SK-N-SH (cell line): Measurements from ENCODE around the gene EFCAB13. TPM values are rescaled to one million over a fixed set of nuclear protein-coding genes. Genes with fewer than 3 reads are reported as not detected.

Source experiments
- CTCF ChIA-PET: fragments of 300-600, 350-600 bp; formaldehyde crosslinking; extraction: SDS; loops from one replicate; lab custom pipeline; 2021; lab: Yijun Ruan, JAX
- POLR2A ChIA-PET: fragments of 350-600 bp; sonication (Branson Sonifier 250); formaldehyde crosslinking; extraction: SDS; loops from one replicate; lab custom pipeline; 2020; ENCODE audit warnings: antibody characterized with exemption, inconsistent platforms; lab: Yijun Ruan, JAX
- DNase-seq: peaks from one replicate; pipeline ENCODE4 v3.0.0; 2012
- H2AFZ ChIP-seq: fragments of 200-600 bp; sonication (generic); 2 replicates; pipeline ENCODE4 v1.8.1; 2016; ENCODE audit warnings: antibody characterized with exemption, mild to moderate bottlenecking, low read depth
- H3F3A ChIP-seq: fragments of 200-600 bp; sonication (generic); replicated peaks from 2 replicates; pipeline ENCODE3; 2016; ENCODE audit warnings: antibody characterized with exemption, mild to moderate bottlenecking; ENCODE audit not compliant: insufficient read depth
- H3K27ac ChIP-seq, 2 experiments: fragments of 200-500 bp in 1 of 2; fragments of 200-600 bp in 1 of 2; sonication (Bioruptor generic) in 1 of 2; sonication (generic), shearing (Covaris generic) in 1 of 2; 2 replicates each; pipeline versions ENCODE4 v1.5.1 to v1.6.1; 2014 to 2016; ENCODE audit warnings: low read depth in 2 of 2, inconsistent platforms in 1 of 2, low read length in 1 of 2, mild to moderate bottlenecking in 1 of 2, mixed read lengths in 1 of 2
- H3K27me3 ChIP-seq: fragments of 200-600 bp; sonication (generic), shearing (Covaris generic); 2 replicates; pipeline ENCODE4 v1.6.1; 2016; ENCODE audit warnings: mixed run types; ENCODE audit not compliant: insufficient read depth
- H3K36me3 ChIP-seq, 2 experiments: fragments of 200-500 bp in 1 of 2; fragments of 200-600 bp in 1 of 2; sonication (Bioruptor generic) in 1 of 2; sonication (generic) in 1 of 2; replicated peaks in 1 of 2; 2 replicates each; pipeline versions ENCODE3 to v1.5.1; 2014 to 2016; ENCODE audit warnings: low read length in 1 of 2, mild to moderate bottlenecking in 1 of 2; ENCODE audit not compliant: insufficient read depth in 2 of 2, control insufficient read depth in 1 of 2
- H3K4me1 ChIP-seq, 2 experiments: fragments of 200-500 bp in 1 of 2; fragments of 200-600 bp in 1 of 2; sonication (Bioruptor generic) in 1 of 2; sonication (generic), shearing (Covaris generic) in 1 of 2; 2 replicates each; pipeline versions ENCODE4 v1.5.1 to v1.6.1; 2014 to 2016; ENCODE audit warnings: low read depth in 1 of 2, low read length in 1 of 2, mixed run types in 1 of 2; ENCODE audit not compliant: insufficient read depth in 2 of 2, control insufficient read depth in 1 of 2
- H3K4me2 ChIP-seq: fragments of 200-600 bp; sonication (generic), shearing (Covaris generic); 2 replicates; pipeline ENCODE4 v1.6.1; 2017; ENCODE audit warnings: mixed run types
- H3K4me3 ChIP-seq, 2 experiments: fragments of 200-500 bp in 1 of 2; fragments of 200-600 bp in 1 of 2; sonication (Bioruptor generic) in 1 of 2; sonication (generic), shearing (Covaris generic) in 1 of 2; 2 replicates each; pipeline versions ENCODE4 v1.5.1 to v1.8.1; 2014 to 2016; ENCODE audit warnings: low read depth in 2 of 2, inconsistent platforms in 1 of 2, low read length in 1 of 2, mild to moderate bottlenecking in 1 of 2, mixed read lengths in 1 of 2, moderate library complexity in 1 of 2
- H3K79me2 ChIP-seq: fragments of 200-600 bp; sonication (generic); 2 replicates; pipeline ENCODE4 v1.8.1; 2017; ENCODE audit warnings: mild to moderate bottlenecking; ENCODE audit not compliant: insufficient read depth
- H3K9ac ChIP-seq: fragments of 200-600 bp; sonication (generic); 2 replicates; pipeline ENCODE4 v1.6.1; 2017; ENCODE audit warnings: mixed run types
- H3K9me2 ChIP-seq: fragments of 200-600 bp; sonication (generic); 2 replicates; pipeline ENCODE4 v1.6.1; 2017; ENCODE audit warnings: mixed run types
- H3K9me3 ChIP-seq: fragments of 200-600 bp; sonication (generic); 2 replicates; pipeline ENCODE4 v1.6.1; 2017; ENCODE audit warnings: mixed run types, mild to moderate bottlenecking, moderate library complexity
- H4K20me1 ChIP-seq: fragments of 200-600 bp; sonication (generic); 2 replicates; pipeline ENCODE4 v1.6.1; 2017; ENCODE audit warnings: mild to moderate bottlenecking, mixed run types; ENCODE audit not compliant: insufficient read depth
- CHD2 ChIP-seq: fragments of 150-350 bp; IDR thresholded peaks from 2 replicates; pipeline ENCODE4 v1.6.1; 2018; ENCODE audit warnings: low read length; ENCODE audit not compliant: partially characterized antibody
- EP300 ChIP-seq, 2 experiments: IDR thresholded peaks; 2 replicates each; pipeline versions ENCODE4 v1.4.0 to v1.6.1; 2012; ENCODE audit warnings: borderline replicate concordance in 1 of 2, low read depth in 1 of 2, low read length in 1 of 2
- FOSL2 ChIP-seq: IDR thresholded peaks from 2 replicates; pipeline ENCODE4 v1.4.0; 2012; ENCODE audit warnings: low read depth, mild to moderate bottlenecking, moderate library complexity, borderline replicate concordance
- FOXJ3 ChIP-seq: sonication (generic); formaldehyde crosslinking; IDR thresholded peaks from 2 replicates; pipeline ENCODE4 v1.5.1; 2020; ENCODE audit warnings: mild to moderate bottlenecking, missing genetic modification reagents
- FOXM1 ChIP-seq: IDR thresholded peaks from 2 replicates; pipeline ENCODE4 v1.4.0; 2012; ENCODE audit warnings: low read depth, mild to moderate bottlenecking
- GABPA ChIP-seq: IDR thresholded peaks from 2 replicates; pipeline ENCODE4 v1.4.0; 2012; ENCODE audit warnings: low read depth, mild to moderate bottlenecking
- POLR2AphosphoS5 ChIP-seq: IDR thresholded peaks from 2 replicates; pipeline ENCODE4 v1.6.1; 2012; ENCODE audit warnings: low read depth, low read length
- RXRA ChIP-seq: IDR thresholded peaks from 2 replicates; pipeline ENCODE4 v1.4.0; 2012; ENCODE audit warnings: low read depth, mild to moderate bottlenecking, borderline replicate concordance
- SMC3 ChIP-seq: IDR thresholded peaks from 2 replicates; pipeline ENCODE4 v1.6.1; 2012; ENCODE audit warnings: low read depth, low read length, improper control_type of control experiment
- TAF1 ChIP-seq: IDR thresholded peaks from 2 replicates; pipeline ENCODE4 v1.6.1; 2012; ENCODE audit warnings: low read depth, mild to moderate bottlenecking, low read length, moderate library complexity, borderline replicate concordance
- TCF12 ChIP-seq: IDR thresholded peaks from 2 replicates; pipeline ENCODE4 v1.4.0; 2012
- TEAD4 ChIP-seq: IDR thresholded peaks from 2 replicates; pipeline ENCODE4 v1.4.0; 2012; ENCODE audit warnings: mild to moderate bottlenecking, borderline replicate concordance; ENCODE audit not compliant: insufficient read depth
- YY1 ChIP-seq: IDR thresholded peaks from 2 replicates; pipeline ENCODE4 v1.4.0; 2012; ENCODE audit warnings: low read depth, mild to moderate bottlenecking
- WGBS: methylation state at CpG from one replicate; pipeline ENCODE4 v1.1.6; 2017; ENCODE audit warnings: low lambda C conversion rate; 5-methylcytosine and 5-hydroxymethylcytosine counted together
- polyA plus RNA-seq, 3 experiments: library from polyadenylated mRNA; depleted of rRNA; stranded (reverse); fragments of >200 nt; gene quantifications; 2 replicates each; pipeline ENCODE4 v1.2.3, GENCODE V29; 2012
- TF ChIP-seq, protein P1 (sequence below): IDR thresholded peaks from 2 replicates; pipeline ENCODE4; 2012
- TF ChIP-seq, protein P2 (sequence below): IDR thresholded peaks from 2 replicates; pipeline ENCODE4 v1.6.1; 2012; ENCODE audit warnings: mild to moderate bottlenecking, low read depth, low read length, moderate library complexity

EFCAB13 gene
- polyA plus RNA-seq, 1 of the 3 experiments (the other 2 are of a cell fraction) = 0.16 TPM

DNA sequence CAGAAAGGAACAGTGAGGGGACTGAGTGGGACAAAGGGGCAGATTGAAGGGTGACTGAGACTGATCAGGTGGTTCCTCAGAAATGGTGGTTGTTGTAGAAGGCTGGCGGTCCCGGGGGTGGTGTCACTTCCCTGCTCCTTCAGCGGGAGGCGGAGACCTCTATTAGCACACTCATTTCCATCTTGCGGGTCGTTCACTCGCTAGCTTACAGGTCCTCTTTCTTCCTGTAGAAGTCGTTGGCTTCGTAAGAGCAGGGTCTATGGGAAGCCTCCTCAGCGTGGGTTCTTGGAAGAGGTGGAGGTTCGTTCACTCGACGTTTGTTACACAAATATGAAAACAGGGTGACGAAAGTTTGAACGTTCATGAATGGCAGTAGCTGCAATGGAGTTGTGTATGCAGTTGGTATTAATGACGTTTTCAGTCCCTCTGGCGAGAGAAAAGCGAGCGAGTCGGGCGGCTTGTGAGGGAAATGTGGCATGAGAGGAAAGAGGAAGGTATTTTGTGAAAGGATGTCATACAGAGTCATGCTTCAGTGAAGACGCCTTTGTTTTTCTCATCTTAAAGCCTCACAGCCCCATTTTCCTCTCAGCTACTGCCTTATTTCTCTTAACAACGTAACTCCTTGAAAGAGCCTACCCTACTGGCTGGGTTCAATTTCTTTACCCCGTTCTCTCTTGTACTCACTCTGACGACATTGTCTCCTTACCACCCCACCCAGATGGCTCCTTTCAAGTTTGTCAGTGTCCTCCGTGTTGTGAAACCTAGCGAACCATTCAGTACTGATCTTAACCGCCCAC is 667 bp downstream of the EFCAB13 start:
- no peaks in the 10 kb centered on the region for H3F3A ChIP-seq
- DNase-seq = no peak
- CTCF ChIA-PET = interaction anchor here (0.8 to 2.2 kb wide), 6 partner anchors 9 to 94 kb away, joined by 3 to 9 read pairs (median 4); no protein-coding TSS in a partner anchor

More for the DNA sequence above, 667 bp downstream of the EFCAB13 start:
- Histone ChIP-seq H3K9me3 (peaks cover 17% of the 10 kb centered on the region), H3K27ac (no peak overlapping the region), H3K79me2 (no peaks in the 10 kb centered on the region), H4K20me1 (no peaks in the 10 kb centered on the region)
- 77% methylated on average over 28 of the region's 28 CpGs for WGBS
- TF ChIP-seq FOSL2 = no peak
- no peak for TF ChIP-seq YY1
- TF ChIP-seq TEAD4 = no peak
- no peak for TF ChIP-seq FOXM1
- no peak for TF ChIP-seq EP300 (IDR thresholded peaks at IDR 0.05; ENCODE audit: borderline replicate concordance in 1 of 2, low read depth in 1 of 2, low read length in 1 of 2)
- TF ChIP-seq SMC3 = no peak
- TF ChIP-seq, protein P1, sequence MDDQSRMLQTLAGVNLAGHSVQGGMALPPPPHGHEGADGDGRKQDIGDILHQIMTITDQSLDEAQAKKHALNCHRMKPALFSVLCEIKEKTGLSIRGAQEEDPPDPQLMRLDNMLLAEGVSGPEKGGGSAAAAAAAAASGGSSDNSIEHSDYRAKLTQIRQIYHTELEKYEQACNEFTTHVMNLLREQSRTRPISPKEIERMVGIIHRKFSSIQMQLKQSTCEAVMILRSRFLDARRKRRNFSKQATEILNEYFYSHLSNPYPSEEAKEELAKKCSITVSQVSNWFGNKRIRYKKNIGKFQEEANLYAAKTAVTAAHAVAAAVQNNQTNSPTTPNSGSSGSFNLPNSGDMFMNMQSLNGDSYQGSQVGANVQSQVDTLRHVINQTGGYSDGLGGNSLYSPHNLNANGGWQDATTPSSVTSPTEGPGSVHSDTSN = no peak
- TF ChIP-seq, protein P2, sequence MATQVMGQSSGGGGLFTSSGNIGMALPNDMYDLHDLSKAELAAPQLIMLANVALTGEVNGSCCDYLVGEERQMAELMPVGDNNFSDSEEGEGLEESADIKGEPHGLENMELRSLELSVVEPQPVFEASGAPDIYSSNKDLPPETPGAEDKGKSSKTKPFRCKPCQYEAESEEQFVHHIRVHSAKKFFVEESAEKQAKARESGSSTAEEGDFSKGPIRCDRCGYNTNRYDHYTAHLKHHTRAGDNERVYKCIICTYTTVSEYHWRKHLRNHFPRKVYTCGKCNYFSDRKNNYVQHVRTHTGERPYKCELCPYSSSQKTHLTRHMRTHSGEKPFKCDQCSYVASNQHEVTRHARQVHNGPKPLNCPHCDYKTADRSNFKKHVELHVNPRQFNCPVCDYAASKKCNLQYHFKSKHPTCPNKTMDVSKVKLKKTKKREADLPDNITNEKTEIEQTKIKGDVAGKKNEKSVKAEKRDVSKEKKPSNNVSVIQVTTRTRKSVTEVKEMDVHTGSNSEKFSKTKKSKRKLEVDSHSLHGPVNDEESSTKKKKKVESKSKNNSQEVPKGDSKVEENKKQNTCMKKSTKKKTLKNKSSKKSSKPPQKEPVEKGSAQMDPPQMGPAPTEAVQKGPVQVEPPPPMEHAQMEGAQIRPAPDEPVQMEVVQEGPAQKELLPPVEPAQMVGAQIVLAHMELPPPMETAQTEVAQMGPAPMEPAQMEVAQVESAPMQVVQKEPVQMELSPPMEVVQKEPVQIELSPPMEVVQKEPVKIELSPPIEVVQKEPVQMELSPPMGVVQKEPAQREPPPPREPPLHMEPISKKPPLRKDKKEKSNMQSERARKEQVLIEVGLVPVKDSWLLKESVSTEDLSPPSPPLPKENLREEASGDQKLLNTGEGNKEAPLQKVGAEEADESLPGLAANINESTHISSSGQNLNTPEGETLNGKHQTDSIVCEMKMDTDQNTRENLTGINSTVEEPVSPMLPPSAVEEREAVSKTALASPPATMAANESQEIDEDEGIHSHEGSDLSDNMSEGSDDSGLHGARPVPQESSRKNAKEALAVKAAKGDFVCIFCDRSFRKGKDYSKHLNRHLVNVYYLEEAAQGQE = no peak
- no peak for TF ChIP-seq FOXJ3 (CRISPR knock-in tag)
- no peak for TF ChIP-seq POLR2AphosphoS5
- TF ChIP-seq TAF1 = no peak
- no peak for TF ChIP-seq RXRA
- no peak for TF ChIP-seq CHD2
- no peak for TF ChIP-seq GABPA
- no peak for TF ChIP-seq TCF12
- TF ChIP-seq, all 33 proteins: peak for 0
- Histone ChIP-seq H3K27me3 (no peaks in the 10 kb centered on the region), H3K4me1 (peaks cover 0 to 6% of the 10 kb centered on the region in 2 experiments; a peak in 1 of 4 replicates), H2AFZ (peak overlapping the region; percentile 90; the same call in 1 of the 2 replicates), H3K4me2 (peak overlapping the region; percentile 56), H3K36me3 (peaks cover 0 to 3% of the 10 kb centered on the region in 2 experiments), H3K9ac (peak overlapping the region; percentile 56; the same call in 1 of the 2 replicates), H3K4me3 (peak overlapping the region; percentile 57 to 62; a peak in 3 of 4 replicates), H3K9me2 (no peaks in the 10 kb centered on the region)
- POLR2A ChIA-PET = interaction anchor here (1.3 kb wide), 2 partner anchors 50 to 325 kb away, joined by 3 to 9 read pairs; partner anchors contain the start of gene KPNB1
